K562 (cell line): Measurements from ENCODE around the gene ICAM1. TPM values are rescaled to one million over a fixed set of nuclear protein-coding genes. Genes with fewer than 3 reads are reported as not detected.

Experiments
- CEBPG ChIP-seq, 3 experiments: fragments of 200-800 bp in 1 of 3; sonication (Bioruptor generic) in 1 of 3; sonication (generic) in 1 of 3; formaldehyde crosslinking in 1 of 3; IDR thresholded peaks in 2 of 3; conservative IDR thresholded peaks in 1 of 3; 2 replicates each; pipeline versions ENCODE4 v1.6.1 to v1.8.0; 2016 to 2022; ENCODE audit warnings: missing compliant biosample characterization in 2 of 3, missing genetic modification characterization in 2 of 3, mild to moderate bottlenecking in 1 of 3, missing genetic modification reagents in 1 of 3
- DEAF1 ChIP-seq: fragments of 450-650 bp; formaldehyde crosslinking; IDR thresholded peaks from 2 replicates; pipeline ENCODE4 v1.4.0; 2020; ENCODE audit warnings: mild to moderate bottlenecking, moderate library complexity
- ELK1 ChIP-seq: sonication (generic); formaldehyde crosslinking; IDR thresholded peaks from 2 replicates; pipeline ENCODE4 v1.8.1; 2022; ENCODE audit warnings: missing genetic modification reagents
- FOS ChIP-seq: IDR thresholded peaks from 3 replicates; pipeline ENCODE4 v1.6.1; 2011; ENCODE audit not compliant: insufficient read length; ENCODE audit errors: extremely low read depth
- KAT2B ChIP-seq: IDR thresholded peaks from one replicate; pipeline ENCODE4 v1.6.1; 2012; ENCODE audit warnings: low read depth, mild to moderate bottlenecking, control low read depth, inconsistent platforms, low read length, moderate library complexity
- KDM1A ChIP-seq, 2 experiments: fragments of 450-650 bp; IDR thresholded peaks; 2 replicates each; pipeline ENCODE4 v1.6.1; 2016; ENCODE audit warnings: mild to moderate bottlenecking in 2 of 2
- LCOR ChIP-seq: sonication (generic); formaldehyde crosslinking; IDR thresholded peaks from 2 replicates; pipeline ENCODE4 v1.8.0; 2022; ENCODE audit warnings: mild to moderate bottlenecking, missing genetic modification reagents
- MED1 ChIP-seq: sonication (generic); formaldehyde crosslinking; IDR thresholded peaks from 2 replicates; pipeline ENCODE4 v1.8.1; 2023; ENCODE audit warnings: missing genetic modification reagents, borderline replicate concordance
- NR0B1 ChIP-seq: fragments of 450-650 bp; IDR thresholded peaks from one replicate; pipeline ENCODE4 v1.6.1; 2018; ENCODE audit warnings: mild to moderate bottlenecking, moderate library complexity; ENCODE audit not compliant: partially characterized antibody
- OTX1 ChIP-seq: fragments of 450-650 bp; formaldehyde crosslinking; IDR thresholded peaks from 2 replicates; pipeline ENCODE4 v1.4.0; 2022; ENCODE audit warnings: mild to moderate bottlenecking
- PML ChIP-seq: IDR thresholded peaks from 2 replicates; pipeline ENCODE4 v1.6.1; 2012; ENCODE audit warnings: low read length, inconsistent platforms
- PTRF ChIP-seq: fragments of 450-650 bp; IDR thresholded peaks from 2 replicates; pipeline ENCODE4 v1.6.1; 2016; ENCODE audit warnings: mild to moderate bottlenecking, missing genetic modification characterization, missing compliant biosample characterization
- SETDB1 ChIP-seq: IDR thresholded peaks from one replicate; pipeline ENCODE4 v1.6.1; 2012; ENCODE audit warnings: low read length, control low read depth, inconsistent platforms
- SRSF1 ChIP-seq: fragments of 200-400 bp; formaldehyde crosslinking; IDR thresholded peaks from 2 replicates; pipeline ENCODE4 v1.6.1; 2017; ENCODE audit warnings: mild to moderate bottlenecking, low read depth, low read length, moderate library complexity
- SRSF9 ChIP-seq: fragments of 200-400 bp; formaldehyde crosslinking; IDR thresholded peaks from 2 replicates; pipeline ENCODE4 v1.6.1; 2017; ENCODE audit warnings: low read depth, low read length, borderline replicate concordance
- TGIF2 ChIP-seq: sonication (generic); formaldehyde crosslinking; IDR thresholded peaks from 2 replicates; pipeline ENCODE4 v1.8.1; 2022; ENCODE audit warnings: mild to moderate bottlenecking, missing genetic modification reagents, moderate library complexity
- USF1 ChIP-seq: sonication (generic); formaldehyde crosslinking; IDR thresholded peaks from 2 replicates; pipeline ENCODE4 v1.9.0; 2022; ENCODE audit warnings: mild to moderate bottlenecking, missing genetic modification reagents
- ZBTB8A ChIP-seq: fragments of 450-650 bp; IDR thresholded peaks from 2 replicates; pipeline ENCODE4 v1.6.1; 2018; ENCODE audit warnings: mild to moderate bottlenecking, moderate library complexity; ENCODE audit not compliant: partially characterized antibody
- ZFP30 ChIP-seq: fragments of 250-450 bp; sonication (Bioruptor Pico); IDR thresholded peaks from 2 replicates; pipeline ENCODE4 v1.8.0; 2022; ENCODE audit warnings: moderate library complexity, mild to moderate bottlenecking, inconsistent platforms, borderline replicate concordance
- ZFP36 ChIP-seq: fragments of 150-350 bp; IDR thresholded peaks from 2 replicates; pipeline ENCODE4 v1.6.1; 2018; ENCODE audit warnings: low read length, low read depth; ENCODE audit not compliant: partially characterized antibody
- ZNF740 ChIP-seq, 3 experiments: fragments of 200-800 bp in 1 of 3; sonication (Bioruptor generic) in 1 of 3; sonication (generic) in 1 of 3; formaldehyde crosslinking in 1 of 3; IDR thresholded peaks; 2 replicates each; pipeline versions ENCODE4 v1.6.1 to v1.8.0; 2016 to 2022; ENCODE audit warnings: mild to moderate bottlenecking in 2 of 3, missing compliant biosample characterization in 2 of 3, missing genetic modification characterization in 2 of 3, missing genetic modification reagents in 1 of 3
- ZSCAN29 ChIP-seq: fragments of 450-650 bp; IDR thresholded peaks from 2 replicates; pipeline ENCODE4 v1.6.1; 2017
- polyA plus RNA-seq, 8 experiments: library from polyadenylated mRNA; depleted of rRNA in 4 of 8; stranded (reverse) in 5 of 8; unstranded in 3 of 8; fragments of >200 nt; fragmentation: Nextera tagmentation in 2 of 8; fragmentation: Illumina TruSeq in 1 of 8; extraction: Ambion mirVana in 2 of 8; extraction: Trizol in 1 of 8; gene quantifications; 2 replicates each; pipeline versions ENCODE4 v1.2.1 to v1.2.3, GENCODE V29; 2011 to 2014; ENCODE audit warnings: inconsistent platforms in 1 of 8, missing spikeins in 1 of 8
- total RNA-seq, 7 experiments: library from RNA; depleted of rRNA in 6 of 7; stranded (reverse); fragments of >200 nt in 6 of 7; fragmentation: Illumina TruSeq in 2 of 7; extraction: Trizol in 2 of 7; gene quantifications; 2 replicates each; pipeline versions ENCODE4 v1.2.1 to v1.2.3, GENCODE V29; 2011 to 2021; ENCODE audit warnings: low replicate concordance in 1 of 7

Gene ICAM1
- total and polyA plus RNA-seq, 9 of the 15 experiments (the other 6 are each of a cell fraction or from before 2014, with no cell fraction given), result 2.3 to 24.4 (median 13.4) TPM

- no peak for TF ChIP-seq DEAF1 (CRISPR knock-in tag)
- no peak for TF ChIP-seq SRSF9
- peak; percentile 29; the same call in 1 of the 2 replicates for TF ChIP-seq CEBPG (CRISPR knock-in tag; IDR thresholded peaks at IDR 0.05)
- TF ChIP-seq CEBPG (tag; conservative IDR thresholded peaks at IDR 0.05 in 1 of 2, IDR thresholded peaks at IDR 0.05 in 1 of 2), result no peak
- TF ChIP-seq KDM1A (IDR thresholded peaks at IDR 0.05), result peak in 1 of 2 experiments; percentile 25; a peak in 1 of 4 replicates
- TF ChIP-seq ZBTB8A, result no peak
- TF ChIP-seq MED1 (CRISPR knock-in tag), result no peak
- no peak for TF ChIP-seq SETDB1
- no peak for TF ChIP-seq ZFP30
- no peak for TF ChIP-seq NR0B1
- TF ChIP-seq ZFP36, result no peak
- TF ChIP-seq OTX1 (CRISPR knock-in tag), result no peak
- TF ChIP-seq LCOR (CRISPR knock-in tag), result no peak
- no peak for TF ChIP-seq KAT2B
- TF ChIP-seq PML, result no peak
- TF ChIP-seq TGIF2 (CRISPR knock-in tag), result no peak
- TF ChIP-seq ZNF740 (CRISPR knock-in tag; IDR thresholded peaks at IDR 0.05), result 0 out of 2 replicates have a peak, but pooled peaks have one; percentile 41
- no peak for TF ChIP-seq ZNF740 (tag; IDR thresholded peaks at IDR 0.05)
- no peak for TF ChIP-seq SRSF1
- TF ChIP-seq ZSCAN29, result no peak
- no peak for TF ChIP-seq PTRF (tag)
- TF ChIP-seq ELK1, result no peak
- no peak for TF ChIP-seq FOS
- TF ChIP-seq USF1, result no peak
Measured at GRCh38 chr19:10230173-10230860, 40.6 kb upstream of the ICAM1 start (continued).
